GM19468 (cell line): Measurements from ENCODE around the gene PDE9A.
"Not testable (repeated sequence)": the region's sequence is repeated elsewhere in the genome, so short reads cannot be mapped to it uniquely, and the experiment has no call there.

Source experiments
- ATAC-seq: cut with Tn5 transposase; IDR thresholded peaks from one replicate; pipeline ENCODE4 v1.9.1; 2021; ENCODE audit warnings: mild to moderate bottlenecking, moderate library complexity, moderate number of reproducible peaks; ENCODE audit not compliant: unreplicated experiment; ENCODE audit errors: extremely low read depth

PDE9A gene

DNA sequence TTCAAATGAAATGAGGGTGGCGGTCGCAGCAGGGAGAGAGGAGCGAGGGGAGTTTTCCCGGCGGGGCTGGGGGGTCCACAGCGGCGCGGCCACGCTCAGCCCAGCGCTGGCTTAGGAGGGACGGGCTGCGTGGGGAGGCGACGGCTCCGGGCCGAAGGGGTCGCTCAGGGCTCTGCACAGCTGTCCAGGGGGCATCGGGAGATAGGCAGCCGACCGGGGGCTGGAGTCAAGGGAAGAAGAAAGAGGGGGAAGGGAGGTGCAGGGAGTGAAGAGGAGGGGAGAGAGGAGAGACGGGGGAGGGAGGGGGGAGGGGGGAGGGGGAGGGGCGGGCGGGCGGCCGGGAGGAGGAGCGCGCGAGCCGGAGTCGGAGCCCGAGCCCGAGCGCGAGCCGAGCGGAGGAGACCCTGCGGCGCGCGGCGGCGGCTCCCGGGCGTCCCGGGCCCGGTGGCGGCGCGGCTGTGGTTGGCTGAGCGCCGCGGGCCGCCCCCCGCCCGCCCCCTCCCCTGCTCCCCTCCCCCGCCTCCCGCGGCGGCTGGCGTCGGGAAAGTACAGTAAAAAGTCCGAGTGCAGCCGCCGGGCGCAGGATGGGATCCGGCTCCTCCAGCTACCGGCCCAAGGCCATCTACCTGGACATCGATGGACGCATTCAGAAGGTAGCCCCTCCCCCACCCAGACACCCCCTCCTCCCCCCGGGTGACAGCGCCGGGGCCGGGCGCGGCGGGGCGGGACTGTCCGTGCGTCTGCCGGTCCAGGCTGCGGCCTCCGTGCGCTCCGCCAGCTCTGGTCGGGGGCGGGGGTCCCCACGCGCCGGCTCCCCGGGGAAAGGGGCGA is at the start of gene PDE9A:
TSS of gene PDE9A (plus strand) at position 391 of the 831 bp plus-strand sequence. CDS start at position 585, 194 bp downstream.
- ATAC-seq, result no peak

DNA sequence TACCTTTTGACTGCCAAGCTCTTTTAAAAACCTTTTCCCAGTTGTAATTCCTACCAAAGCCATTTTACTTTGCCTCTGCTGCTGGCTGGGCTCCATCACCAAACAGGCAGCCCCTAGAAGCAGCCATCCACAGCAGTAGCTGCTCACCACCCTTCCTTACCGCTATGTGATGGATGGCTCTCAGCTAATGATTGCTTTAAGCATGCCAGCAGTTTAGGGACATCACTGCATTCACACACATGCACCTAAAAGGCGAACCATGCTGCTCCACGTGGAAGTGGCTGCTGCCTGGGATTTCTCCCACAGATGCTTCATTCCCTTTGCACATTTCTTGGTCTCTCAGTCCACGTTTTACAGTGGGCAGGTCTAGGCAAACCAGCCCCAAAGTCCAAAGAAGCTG is 46.3 kb upstream of the PDE9A start:
- ATAC-seq, result no peak

DNA sequence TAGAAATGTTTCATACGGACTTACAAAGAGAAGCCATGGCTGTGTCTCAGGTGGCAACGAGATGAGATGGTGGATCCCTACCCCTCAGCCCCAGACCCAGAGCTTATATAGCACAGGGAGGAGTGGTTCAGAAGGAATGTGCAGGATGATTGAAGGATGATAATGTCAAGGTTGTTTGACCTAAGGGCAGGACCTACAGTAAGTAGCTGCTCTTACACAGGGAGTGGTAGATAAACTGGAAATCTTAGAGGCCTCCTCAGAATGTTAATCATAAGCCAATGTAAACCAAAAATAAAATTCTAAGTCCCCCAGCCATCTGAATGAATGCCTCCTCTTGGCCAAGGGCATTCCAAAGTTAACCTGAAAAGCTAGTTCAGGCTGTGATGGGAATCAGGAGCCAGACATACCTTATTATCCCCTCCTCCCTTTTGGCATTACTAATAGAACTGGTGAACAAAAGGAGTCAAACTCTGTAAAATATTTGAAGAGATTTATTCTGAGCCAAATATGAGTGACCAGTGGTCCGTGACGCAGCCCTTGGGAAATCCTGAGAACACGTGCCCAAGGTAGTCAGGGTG is 45.8 kb upstream of the PDE9A start:
- no peak for ATAC-seq

DNA sequence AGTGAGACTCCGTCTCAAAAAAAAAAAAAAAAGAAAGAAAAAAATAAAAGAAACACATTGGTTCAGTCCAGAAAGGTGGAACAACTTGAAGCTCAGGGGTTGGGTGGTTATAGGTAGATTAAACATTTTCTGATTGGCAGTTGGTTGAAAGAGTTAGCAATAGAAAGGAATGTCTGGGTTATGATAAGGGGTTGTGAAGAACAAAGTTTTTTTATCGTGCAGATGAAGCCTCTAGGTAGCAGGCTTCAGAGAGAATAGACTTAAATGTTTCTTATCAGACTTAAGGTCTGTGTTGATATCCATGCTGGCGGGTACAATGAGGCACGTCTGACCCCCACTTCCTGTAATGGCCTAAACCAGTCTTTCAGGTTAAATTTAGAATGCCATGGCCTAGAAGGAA is 45.0 kb upstream of the PDE9A start:
- ATAC-seq, result no peak

DNA sequence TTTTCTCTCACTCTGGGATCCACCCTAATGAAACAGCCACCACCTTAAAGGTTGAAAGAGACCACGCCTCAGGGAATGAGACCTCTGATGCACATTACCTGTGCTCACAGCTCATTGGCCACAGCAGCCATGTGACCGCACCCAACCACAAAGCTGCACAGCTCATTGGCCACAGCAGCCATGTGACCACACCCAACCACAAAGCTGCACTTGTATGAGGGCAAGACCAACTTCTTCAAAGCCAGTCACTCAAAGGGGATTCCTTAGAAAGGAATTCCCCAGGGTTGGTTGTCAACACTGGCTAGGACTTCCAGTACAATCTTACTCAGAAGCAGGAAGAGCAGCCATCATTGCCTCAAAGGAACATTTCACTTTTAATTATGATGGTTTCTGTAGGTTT is 43.6 kb upstream of the PDE9A start:
- ATAC-seq, result no peak

DNA sequence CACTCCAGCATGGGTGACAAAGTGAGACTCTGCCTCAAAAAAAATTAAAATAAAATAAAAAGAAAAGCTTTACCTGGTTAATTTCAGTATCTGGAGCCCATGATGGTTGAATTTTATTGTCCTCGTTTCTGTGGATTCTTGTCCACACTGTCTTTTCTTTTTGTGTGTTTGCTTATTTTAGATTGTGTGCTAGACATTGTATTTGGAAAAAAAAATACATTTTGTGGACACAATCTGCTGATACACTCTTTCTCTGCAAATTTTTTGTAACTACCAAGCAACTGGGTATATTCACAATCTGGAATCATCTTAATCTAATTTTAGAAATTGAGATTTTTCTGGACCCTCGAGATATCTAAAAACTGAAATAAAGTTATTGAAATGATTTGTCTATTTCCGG is 41.6 kb upstream of the PDE9A start:
- no peak for ATAC-seq

DNA sequence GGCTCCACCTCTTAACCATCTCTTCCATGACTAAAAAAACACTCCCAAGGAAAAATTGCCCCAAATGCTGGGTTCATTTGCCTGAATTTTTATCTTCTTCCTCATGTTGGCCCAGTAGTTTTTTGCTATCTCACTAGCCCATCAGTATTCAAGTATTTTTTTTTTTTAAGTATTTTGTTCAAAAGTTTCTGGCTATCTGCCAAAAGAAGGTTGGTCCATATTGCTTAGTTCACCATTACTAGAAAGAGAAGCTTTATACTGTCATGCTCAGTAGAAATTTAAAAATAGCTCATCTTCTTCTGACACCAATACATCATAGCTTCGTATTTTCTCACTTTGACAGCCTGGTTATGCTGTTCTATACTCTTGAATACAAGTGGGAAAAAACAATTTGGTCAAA is 41.0 kb upstream of the PDE9A start:
- ATAC-seq, result no peak

DNA sequence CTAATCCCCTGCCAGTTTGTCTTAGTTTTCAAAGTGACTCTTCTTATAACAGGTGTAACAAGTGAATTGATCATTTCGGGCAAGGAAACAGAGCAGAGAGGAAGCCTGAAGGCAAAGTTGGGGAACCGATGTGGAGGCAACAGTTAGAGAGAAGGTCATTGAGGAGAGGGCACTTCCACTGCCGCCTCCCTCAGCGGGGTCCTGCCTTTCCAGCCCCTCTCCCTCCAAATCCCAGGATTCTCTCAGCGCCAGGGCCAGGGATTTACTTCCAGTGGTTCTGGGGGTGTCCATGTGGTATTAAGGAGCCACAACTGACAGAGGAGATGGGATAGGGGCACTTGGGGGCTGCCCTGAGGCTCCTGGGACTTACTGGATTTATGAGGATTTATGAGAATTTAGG is 39.7 kb upstream of the PDE9A start:
- ATAC-seq, result no peak

DNA sequence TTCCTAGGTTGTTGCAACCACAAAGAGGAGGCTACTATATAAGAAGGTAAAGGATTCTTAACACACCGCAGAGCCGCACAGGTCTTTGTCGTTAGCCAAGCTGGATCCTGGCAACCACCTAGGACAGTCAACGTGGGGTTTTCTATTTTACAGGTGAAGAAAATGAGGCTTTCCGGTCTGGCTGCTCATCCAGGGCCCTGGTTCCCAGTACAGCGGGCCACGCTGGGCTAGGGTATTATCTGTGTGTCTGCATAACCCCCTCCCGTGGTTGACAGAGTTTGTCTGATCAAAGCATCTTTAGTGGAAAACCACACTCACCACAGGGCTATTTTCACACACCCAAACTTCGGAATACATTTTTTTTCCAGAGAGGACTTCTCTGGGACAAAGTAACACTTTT is 39.0 kb upstream of the PDE9A start:
- ATAC-seq, result no peak

DNA sequence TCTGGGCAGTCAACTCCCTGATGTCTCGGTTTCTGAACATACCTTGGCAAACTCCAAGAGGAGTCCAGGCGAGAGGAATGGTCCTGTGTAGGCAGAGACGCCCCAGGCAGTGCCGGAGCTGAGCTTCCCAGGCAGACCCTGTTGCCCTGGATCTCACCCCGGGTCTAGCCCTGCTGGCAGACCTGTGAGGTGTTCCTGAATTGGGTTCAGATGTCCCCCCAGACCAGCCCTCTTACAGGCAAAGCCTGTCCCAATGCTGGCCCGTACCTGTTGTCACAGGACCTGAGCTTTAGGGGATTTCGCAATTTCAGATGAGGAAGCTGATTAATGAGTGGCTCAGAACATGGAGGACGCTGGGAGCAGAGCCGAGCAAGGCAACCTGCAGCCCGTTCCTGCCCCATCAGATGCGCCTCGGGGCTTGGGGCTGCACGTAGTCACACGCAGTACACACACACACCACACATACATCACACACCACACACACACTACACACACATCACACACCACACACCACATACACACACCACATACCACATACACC is 38.5 kb upstream of the PDE9A start:
- no peak for ATAC-seq

DNA sequence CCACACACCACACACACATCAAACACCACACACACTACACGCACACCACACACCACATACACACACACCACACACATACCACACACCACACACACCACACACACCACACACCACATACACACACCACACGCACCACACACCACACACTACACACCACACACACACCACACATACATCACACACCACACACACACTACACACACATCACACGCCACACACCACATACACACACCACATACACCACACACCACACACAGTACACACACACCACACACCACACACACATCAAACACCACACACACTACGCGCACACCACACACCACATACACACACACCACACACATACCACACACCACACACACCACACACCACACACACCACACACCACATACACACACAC is 38.0 kb upstream of the PDE9A start:
- not testable (repeated sequence) for ATAC-seq

DNA sequence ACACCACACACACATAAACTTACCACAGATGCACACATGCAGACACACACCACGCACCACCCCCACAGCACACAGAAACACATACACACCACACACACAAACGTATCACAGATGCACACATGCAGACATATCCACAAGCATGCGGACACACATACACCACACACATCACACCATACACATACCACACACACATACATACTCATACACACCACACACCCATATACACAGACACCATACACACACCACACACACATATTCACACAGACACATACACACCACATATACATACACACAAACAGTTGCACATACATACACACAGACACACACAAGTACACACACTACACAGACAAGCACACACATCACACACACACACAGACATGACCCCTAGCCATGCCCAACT is 37.5 kb upstream of the PDE9A start:
- ATAC-seq, result no peak

DNA sequence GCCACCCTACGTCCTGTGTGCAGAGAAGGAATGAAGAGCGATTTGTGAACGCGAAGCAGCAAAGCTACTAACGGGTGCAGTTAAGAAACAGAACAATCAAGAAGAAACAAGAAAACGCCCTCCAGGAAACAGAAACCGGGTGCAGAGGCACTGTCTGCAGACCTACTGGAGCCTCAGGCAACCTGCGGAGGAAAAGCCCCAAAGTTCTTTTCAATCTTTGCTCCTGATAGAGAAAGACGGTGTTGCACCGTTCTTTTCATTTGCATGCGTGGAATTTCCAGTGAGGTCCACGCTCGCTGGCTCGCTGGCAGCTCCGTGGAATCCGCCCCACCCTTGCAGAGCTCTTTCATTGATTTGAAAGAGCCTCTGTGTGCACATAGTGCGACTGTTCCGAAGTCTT is 37.0 kb upstream of the PDE9A start:
- ATAC-seq, result no peak

DNA sequence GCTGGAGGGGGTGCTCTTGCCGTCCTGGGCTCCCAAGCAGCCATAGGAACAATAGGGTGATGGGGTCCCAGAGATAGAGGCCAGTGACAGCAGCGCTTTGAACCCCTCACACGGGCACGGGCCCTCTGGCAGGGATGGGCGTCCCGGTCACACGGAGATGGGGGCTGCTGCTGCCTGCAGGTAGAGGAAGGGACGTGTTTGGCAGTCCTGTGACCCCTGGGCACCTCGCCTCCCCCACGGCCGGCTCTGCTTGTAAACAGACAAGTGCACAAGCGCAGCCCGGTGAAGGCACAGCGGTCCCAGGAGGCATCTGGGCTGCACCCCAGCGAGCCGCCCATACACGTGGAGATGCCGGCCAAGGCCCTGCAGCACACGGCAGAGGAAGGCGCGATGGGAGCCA is 36.5 kb upstream of the PDE9A start:
- no peak for ATAC-seq

DNA sequence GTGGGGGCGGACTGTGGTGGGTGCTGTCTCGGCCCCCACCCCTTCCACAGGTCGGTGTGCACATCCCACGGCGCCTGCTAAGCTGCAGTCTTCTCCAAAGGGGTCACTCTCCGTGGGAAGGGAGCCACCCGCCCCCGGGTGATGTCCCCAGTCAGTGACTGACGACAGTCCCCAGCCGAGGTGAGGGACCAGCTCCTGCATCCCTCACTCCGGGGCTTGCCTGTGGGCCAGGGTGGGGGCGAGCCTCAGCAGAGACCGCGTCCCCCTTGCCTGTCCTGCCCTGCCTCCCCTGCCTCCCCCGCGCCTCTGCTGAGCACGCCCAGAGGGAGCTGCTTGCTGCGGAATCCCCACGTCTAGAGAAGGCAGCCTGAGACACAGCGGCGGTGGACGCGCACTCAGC is 35.9 kb upstream of the PDE9A start:
- ATAC-seq, result no peak

DNA sequence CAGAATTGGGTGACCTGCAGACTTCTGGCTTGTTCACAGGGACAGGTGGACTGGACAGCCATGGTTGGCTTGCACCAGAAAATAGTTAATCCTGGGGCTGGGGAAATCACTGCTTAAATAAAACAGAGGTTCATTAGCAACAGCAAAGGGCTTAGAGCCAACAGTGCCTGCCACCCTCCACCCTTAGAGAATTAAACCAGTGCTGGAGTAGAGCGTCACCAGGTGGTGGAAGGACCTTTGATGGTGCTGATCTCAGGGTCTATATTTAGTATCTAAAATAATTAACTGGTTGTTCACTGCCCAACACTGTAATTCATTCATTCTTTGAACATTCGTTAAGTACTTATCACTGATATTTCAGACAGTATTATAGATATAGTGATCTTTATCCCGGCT is 34.7 kb upstream of the PDE9A start:
- no peak for ATAC-seq

DNA sequence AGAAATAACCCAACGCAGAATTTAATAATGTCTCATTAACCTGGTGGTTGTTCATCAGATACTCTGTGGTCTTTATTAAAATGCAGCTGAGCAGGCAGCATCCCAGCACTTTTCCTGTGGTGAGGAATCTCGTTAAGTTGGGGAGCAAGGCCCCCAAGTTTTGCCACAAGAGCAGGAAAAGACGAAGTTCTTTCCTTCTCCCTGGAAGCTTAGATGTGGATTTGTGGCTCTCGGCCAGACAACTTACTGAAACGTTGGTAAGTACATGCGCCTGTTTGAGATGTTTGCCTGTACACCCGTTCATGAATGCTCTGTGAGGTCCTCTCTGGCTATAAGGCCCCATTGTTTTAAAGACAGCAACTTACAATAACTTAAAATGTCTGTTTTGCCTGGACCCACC is 34.3 kb upstream of the PDE9A start:
- ATAC-seq, result no peak

DNA sequence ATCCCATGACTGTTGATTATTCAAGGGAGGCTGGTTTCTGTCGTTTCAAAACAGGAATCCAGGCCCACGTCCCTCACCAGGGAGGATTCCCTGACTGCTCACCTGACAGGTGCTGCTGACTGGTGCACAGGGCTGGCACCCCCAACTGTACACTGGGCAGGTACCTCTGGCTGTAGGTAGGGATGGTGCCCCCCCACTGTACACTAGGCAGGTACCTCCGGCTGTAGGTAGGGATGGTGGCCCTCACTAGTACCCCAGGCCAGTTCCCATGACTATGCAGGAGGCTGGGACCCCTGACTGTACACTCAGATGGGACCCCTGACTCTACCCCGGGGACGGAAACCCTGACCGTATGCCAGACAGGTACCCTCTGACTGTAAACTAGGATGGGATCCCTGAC is 33.6 kb upstream of the PDE9A start:
- no peak for ATAC-seq

DNA sequence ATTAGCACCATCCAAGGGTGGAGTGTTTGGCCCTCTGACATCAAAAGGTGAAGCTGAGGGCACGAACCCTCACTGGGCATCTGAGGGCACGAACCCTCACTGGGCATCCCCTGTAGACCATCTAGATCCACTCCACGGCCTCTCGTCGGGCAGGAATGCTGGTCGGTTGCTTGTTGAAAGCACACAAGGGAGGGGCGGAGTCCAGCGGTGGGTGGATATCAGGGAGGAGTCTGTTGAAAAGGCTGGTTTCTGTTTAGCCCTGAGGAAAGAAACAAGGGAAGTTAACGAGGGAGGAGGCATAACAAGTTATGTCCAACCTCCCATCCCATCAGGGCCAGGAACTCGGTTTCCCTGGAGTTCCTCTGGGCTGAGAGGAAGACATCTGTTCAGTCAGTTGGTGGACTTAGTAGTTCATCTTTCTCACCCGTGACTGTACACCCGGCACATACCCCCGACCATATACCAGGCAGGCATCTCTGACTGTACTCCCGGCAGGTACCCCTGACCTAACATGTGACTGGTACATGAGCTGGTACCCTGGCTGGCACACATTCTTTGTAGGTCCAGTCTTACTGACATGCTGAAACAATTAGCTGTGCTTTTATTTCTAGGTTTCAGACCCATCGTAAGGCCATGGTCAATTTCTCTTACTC is 32.1 kb upstream of the PDE9A start:
- ATAC-seq, result no peak

DNA sequence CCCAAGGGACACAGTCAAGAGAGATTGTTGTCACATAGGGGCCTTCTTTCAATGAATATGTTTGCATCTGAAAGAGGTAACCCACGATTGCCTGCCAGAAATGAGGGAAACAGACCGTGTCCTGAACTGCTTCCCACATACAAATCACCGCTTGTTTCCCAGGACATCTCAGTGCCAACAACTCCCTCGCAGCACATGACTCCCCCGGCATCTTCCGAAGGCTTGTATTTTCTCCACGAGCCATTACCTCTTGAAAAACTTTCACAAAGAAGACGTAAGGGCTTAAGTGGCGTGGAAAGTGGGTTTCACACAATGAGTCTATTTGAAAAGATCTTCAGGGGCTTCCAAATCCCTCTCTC is 31.6 kb upstream of the PDE9A start:
- ATAC-seq, result no peak

DNA sequence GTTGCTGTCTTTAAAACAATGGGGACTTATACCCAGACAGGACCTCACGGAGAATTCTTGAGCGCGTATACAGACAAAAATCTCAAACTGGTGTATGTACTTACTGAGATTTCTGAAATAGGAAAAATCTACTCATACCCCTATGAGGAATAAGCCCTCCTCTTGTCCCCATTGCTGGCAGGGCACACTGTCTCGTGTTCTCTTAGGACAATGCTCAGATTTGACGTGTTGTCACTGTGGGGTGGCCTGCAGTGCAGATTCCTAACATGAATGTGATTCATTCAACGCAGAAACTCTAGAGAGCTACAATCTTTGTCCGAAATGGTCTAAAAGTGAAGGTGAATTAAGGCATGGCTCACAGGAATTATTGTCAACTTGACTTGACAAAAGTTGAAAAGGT is 31.1 kb upstream of the PDE9A start:
- no peak for ATAC-seq
